GM18526 (cell line): ENCODE measurements around the gene PCDHGC4.

Experiments
- POLR2A ChIP-seq: IDR thresholded peaks from 3 replicates; pipeline ENCODE4 v1.6.1; 2011; ENCODE audit not compliant: insufficient read length; ENCODE audit errors: extremely low read depth

PCDHGC4 gene

DNA sequence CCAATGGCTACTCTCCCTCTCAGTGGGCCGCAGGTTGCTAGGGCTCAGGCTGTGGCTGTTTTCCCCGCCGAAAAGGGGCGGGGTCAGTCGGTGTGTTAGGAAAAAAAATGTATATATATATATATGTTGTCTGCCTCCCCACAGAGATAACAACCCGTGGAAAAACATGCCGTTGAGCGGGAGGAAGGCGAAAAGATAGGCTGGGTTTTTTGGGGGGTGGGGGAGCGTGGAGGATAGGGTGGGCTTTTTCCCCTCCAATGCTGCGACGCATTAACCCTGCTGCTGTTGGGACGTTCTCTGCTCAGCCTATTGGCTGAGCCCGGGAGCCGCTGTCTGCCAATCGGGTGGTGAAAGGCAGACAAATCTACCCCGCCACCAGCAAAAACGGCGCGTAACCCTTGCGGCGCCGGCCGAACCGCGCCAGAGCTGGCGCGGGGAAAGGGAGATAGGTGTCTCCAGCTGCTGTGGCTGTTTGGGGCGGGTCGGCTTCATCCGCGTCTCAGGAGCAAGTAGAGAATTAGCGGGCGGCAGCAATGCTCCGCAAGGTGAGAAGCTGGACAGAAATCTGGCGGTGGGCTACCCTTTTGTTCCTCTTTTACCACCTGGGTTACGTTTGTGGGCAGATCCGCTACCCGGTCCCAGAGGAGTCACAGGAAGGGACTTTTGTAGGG lies at the start of gene PCDHGC4:
Gene PCDHGC4, plus strand, starts transcription at position 390 of the 671 bp plus-strand sequence. Its CDS starts 144 bp downstream, at position 534.
- no peak for TF ChIP-seq POLR2A

GRCh38 chr5:141437221-141437620 lies 47.6 kb upstream of the PCDHGC4 start:
- TF ChIP-seq POLR2A, result no peak

DNA sequence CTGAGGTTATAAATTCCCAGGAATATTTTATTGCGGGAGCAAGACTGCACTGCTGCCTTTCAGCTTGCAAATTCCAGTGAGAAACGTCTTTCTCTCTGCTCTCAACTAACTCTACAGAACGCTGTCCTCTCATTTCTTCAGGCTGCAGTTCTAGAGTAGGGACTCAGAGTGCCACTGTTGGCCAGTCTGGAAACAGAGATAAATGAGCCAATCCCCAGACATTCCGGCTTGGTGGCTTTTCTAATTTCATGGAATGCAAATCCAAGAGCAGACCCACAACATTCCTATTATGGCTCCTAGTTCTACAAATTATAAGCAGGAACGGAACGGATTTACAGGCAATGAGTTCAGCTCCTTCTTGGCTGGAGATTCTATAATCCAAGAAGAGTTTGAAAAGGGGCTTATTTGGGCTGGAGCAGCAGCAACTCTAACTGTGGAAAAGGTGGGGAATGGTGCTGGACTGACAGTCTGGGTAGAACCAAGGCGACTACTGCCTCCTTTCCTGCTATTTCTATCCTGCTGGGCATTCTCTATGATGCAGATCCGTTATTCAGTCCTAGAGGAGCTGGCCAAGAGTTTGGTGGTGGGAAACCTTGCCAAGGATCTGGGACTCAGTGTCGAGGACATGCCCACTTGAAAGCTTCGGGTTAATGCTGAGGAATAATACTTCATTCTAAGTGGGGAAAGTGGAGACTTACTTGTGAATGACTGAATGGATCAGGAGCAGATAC lies 45.3 kb upstream of the PCDHGC4 start:
- TF ChIP-seq POLR2A, result no peak

- TF ChIP-seq POLR2A, result no peak
These were observed 44.5 kb upstream of the PCDHGC4 start for GRCh38 chr5:141440341-141440740.

- TF ChIP-seq POLR2A, result no peak
These were observed 43.2 kb upstream of the PCDHGC4 start for GRCh38 chr5:141441571-141442170.

- no peak for TF ChIP-seq POLR2A
These were observed 19.5 kb upstream of the PCDHGC4 start for GRCh38 chr5:141465351-141465750.

DNA sequence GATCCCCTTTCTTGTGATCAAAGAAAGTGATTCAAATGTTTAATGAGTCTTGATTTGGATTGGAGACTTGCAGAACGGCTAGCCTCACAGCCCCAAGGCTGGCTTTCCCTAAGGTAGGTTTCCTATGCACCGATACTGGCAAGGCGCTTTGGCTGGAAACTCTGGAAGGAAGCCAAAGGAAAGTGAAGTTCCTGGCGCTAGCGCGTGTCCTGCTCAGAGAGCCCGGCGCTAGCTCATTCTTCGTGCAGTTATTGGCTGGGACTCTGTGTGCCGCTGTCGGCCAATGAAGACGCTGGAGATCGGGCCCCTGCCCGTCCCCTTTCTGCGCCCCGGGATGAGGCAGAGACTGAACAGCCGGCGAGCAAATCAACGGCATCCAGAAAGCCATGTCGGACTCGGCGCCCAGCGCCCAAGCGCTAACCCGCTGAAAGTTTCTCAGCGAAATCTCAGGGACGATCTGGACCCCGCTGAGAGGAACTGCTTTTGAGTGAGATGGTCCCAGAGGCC lies 9.2 kb upstream of the PCDHGC4 start, which contains the start of gene PCDHGC3:
Gene PCDHGC3, plus strand, starts transcription at position 342 of the 507 bp plus-strand sequence. Its CDS starts 151 bp downstream, at position 493.
- TF ChIP-seq POLR2A, result no peak

DNA sequence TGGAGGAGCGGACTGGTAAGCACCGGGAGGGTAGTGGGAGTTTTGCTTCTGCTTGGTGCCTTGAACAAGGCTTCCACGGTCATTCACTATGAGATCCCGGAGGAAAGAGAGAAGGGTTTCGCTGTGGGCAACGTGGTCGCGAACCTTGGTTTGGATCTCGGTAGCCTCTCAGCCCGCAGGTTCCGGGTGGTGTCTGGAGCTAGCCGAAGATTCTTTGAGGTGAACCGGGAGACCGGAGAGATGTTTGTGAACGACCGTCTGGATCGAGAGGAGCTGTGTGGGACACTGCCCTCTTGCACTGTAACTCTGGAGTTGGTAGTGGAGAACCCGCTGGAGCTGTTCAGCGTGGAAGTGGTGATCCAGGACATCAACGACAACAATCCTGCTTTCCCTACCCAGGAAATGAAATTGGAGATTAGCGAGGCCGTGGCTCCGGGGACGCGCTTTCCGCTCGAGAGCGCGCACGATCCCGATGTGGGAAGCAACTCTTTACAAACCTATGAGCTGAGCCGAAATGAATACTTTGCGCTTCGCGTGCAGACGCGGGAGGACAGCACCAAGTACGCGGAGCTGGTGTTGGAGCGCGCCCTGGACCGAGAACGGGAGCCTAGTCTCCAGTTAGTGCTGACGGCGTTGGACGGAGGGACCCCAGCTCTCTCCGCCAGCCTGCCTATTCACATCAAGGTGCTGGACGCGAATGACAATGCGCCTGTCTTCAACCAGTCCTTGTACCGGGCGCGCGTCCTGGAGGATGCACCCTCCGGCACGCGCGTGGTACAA lies 8.5 kb upstream of the PCDHGC4 start:
- no peak for TF ChIP-seq POLR2A

DNA sequence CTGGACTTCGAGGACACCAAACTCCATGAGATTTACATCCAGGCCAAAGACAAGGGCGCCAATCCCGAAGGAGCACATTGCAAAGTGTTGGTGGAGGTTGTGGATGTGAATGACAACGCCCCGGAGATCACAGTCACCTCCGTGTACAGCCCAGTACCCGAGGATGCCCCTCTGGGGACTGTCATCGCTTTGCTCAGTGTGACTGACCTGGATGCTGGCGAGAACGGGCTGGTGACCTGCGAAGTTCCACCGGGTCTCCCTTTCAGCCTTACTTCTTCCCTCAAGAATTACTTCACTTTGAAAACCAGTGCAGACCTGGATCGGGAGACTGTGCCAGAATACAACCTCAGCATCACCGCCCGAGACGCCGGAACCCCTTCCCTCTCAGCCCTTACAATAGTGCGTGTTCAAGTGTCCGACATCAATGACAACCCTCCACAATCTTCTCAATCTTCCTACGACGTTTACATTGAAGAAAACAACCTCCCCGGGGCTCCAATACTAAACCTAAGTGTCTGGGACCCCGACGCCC lies 7.7 kb upstream of the PCDHGC4 start:
- TF ChIP-seq POLR2A, result no peak

DNA sequence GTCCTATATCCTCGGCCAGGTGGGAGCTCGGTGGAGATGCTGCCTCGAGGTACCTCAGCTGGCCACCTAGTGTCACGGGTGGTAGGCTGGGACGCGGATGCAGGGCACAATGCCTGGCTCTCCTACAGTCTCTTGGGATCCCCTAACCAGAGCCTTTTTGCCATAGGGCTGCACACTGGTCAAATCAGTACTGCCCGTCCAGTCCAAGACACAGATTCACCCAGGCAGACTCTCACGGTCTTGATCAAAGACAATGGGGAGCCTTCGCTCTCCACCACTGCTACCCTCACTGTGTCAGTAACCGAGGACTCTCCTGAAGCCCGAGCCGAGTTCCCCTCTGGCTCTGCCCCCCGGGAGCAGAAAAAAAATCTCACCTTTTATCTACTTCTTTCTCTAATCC lies 7.0 kb upstream of the PCDHGC4 start:
- TF ChIP-seq POLR2A, result no peak

GRCh38 chr5:141478321-141478945 lies 6.4 kb upstream of the PCDHGC4 start:
- TF ChIP-seq POLR2A, result no peak

DNA sequence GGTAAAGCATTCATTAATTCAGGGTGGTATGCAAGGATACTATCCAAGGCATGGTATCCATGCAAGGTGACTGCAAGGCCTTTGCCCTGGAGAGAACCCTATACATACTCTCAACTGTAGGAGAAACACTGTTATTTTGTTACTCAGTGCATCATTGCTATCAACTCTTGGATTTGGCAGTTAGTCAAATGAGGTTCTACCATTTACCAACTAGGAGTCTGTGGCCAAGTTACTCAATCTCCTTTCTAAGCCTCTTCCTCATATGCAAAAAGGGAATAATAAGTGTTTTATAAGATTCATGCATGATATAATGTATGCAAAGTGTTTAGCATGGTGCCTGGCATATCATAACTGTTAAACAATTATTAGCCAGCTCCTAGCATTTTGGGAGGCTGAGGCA lies 5.1 kb upstream of the PCDHGC4 start:
- TF ChIP-seq POLR2A, result no peak

DNA sequence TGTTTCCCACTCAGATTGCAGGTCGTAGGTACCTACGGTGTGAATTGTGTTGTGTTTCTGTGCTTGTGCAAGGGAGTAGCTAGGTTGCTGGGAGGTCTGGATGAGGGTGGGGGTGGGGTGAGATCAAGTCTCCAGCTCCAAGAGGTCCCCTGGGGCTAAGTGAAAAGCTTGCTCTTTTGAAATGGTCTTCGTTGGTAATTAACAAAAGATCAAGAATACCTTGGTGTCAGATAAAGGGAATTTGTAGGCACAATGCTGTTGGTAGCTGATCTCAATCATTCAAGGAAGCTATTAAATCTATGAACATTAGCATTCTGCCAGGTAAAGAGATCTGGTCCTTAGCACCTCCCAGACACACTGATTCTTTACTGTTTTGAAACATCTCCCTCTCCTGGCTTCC lies 928 bp upstream of the PCDHGC4 start:
- TF ChIP-seq POLR2A, result no peak

DNA sequence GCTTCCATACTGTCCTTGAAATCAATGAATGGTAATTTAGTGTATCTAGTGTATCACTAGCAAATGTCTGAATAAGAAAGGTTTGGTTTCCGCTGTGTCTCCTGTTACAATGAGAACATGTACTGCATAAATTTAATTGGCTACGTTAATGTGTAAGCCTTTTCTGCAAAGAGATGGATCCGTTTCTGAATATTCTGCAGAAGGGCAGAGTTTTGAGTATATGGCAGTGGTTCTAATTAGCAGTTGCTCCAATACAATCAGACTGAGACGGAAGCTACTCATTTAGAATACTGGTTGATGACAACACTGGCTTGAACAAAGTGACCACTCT lies 555 bp upstream of the PCDHGC4 start:
- no peak for TF ChIP-seq POLR2A

DNA sequence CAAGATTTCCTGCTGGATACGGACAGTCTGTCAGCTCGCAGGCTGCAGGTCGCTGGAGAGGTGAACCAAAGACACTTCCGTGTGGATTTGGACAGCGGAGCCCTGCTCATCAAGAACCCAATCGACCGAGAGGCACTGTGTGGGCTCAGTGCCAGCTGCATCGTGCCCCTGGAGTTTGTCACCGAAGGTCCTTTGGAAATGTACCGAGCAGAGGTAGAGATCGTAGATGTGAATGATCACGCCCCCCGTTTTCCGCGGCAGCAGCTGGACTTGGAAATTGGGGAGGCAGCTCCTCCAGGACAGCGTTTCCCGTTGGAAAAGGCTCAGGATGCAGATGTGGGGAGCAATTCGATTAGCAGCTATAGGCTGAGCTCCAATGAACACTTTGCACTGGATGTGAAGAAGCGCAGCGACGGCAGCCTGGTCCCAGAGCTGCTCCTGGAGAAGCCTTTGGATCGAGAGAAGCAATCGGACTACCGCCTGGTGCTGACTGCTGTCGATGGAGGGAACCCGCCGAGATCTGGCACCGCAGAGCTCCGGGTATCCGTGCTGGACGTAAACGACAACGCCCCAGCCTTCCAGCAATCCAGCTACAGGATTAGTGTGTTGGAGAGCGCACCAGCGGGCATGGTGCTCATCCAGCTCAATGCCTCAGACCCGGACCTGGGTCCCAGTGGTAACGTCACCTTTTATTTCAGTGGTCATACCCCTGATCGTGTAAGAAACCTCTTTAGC lies 658 bp downstream of the PCDHGC4 start:
- TF ChIP-seq POLR2A, result no peak
